Common myeloid progenitor, CD34-positive (primary cell): ENCODE measurements around the gene PIP5K1B.

Experiments used
- CTCF ChIA-PET: fragments of 350-600 bp; sonication (Branson Sonifier 250); formaldehyde crosslinking; loops from one replicate; lab custom pipeline; 2021; ENCODE audit warnings: antibody characterized with exemption; lab: Charles Lee
- POLR2A ChIA-PET: fragments of 350-600 bp; sonication (Branson Sonifier 250); formaldehyde crosslinking; loops from one replicate; lab custom pipeline; 2021; ENCODE audit warnings: antibody characterized with exemption; lab: Charles Lee
- DNase-seq, 3 donors: peaks; one replicate each; pipeline versions ENCODE4 v3.0.0 to v3.0.0-alpha.2; 2013
- H3K27ac ChIP-seq, 2 experiments: 1 replicate in 1 of 2; 2 replicates in 1 of 2; pipeline ENCODE4 v1.7.0; 2013; ENCODE audit warnings: inconsistent platforms in 2 of 2, low read length in 2 of 2, mild to moderate bottlenecking in 2 of 2, low read depth in 1 of 2, moderate library complexity in 1 of 2; ENCODE audit not compliant: severe bottlenecking in 2 of 2, insufficient read depth in 1 of 2, poor library complexity in 1 of 2
- H3K27me3 ChIP-seq, 5 experiments: replicated peaks in 2 of 5; 1 replicate in 3 of 5; 2 replicates in 2 of 5; pipeline versions ENCODE4 v1.6.1 to v1.7.0; 2013; ENCODE audit warnings: low read length in 4 of 5, mild to moderate bottlenecking in 2 of 5, moderate library complexity in 2 of 5, inconsistent platforms in 1 of 5; ENCODE audit not compliant: insufficient read depth in 5 of 5, control insufficient read depth in 4 of 5
- H3K36me3 ChIP-seq, 4 experiments: 1 replicate in 2 of 4; 2 replicates in 2 of 4; pipeline versions ENCODE4 v1.6.1 to v1.7.0; 2013; ENCODE audit warnings: low read length in 3 of 4, control low read depth in 1 of 4, mild to moderate bottlenecking in 1 of 4; ENCODE audit not compliant: control insufficient read depth in 4 of 4, insufficient read depth in 4 of 4
- H3K4me1 ChIP-seq, 4 experiments: 1 replicate in 3 of 4; 2 replicates in 1 of 4; pipeline versions ENCODE4 v1.6.1 to v1.7.1; 2013; ENCODE audit warnings: low read length in 3 of 4, mild to moderate bottlenecking in 3 of 4, control low read depth in 1 of 4, inconsistent platforms in 1 of 4, moderate library complexity in 1 of 4; ENCODE audit not compliant: control insufficient read depth in 4 of 4, insufficient read depth in 4 of 4; ENCODE audit errors: control extremely low read depth in 1 of 4
- H3K4me3 ChIP-seq, 7 experiments: 1 replicate in 4 of 7; 2 replicates in 3 of 7; pipeline versions ENCODE4 v1.5.1 to v1.7.0; 2013; ENCODE audit warnings: mild to moderate bottlenecking in 7 of 7, low read length in 6 of 7, moderate library complexity in 6 of 7, inconsistent platforms in 2 of 7, low read depth in 2 of 7, control low read depth in 1 of 7; ENCODE audit not compliant: insufficient read depth in 4 of 7, control insufficient read depth in 1 of 7; ENCODE audit errors: extremely low read depth in 1 of 7
- H3K9me3 ChIP-seq, 5 experiments: 1 replicate in 4 of 5; 2 replicates in 1 of 5; pipeline versions ENCODE4 v1.6.1 to v1.7.1; 2013; ENCODE audit warnings: low read length in 4 of 5, mild to moderate bottlenecking in 2 of 5, inconsistent platforms in 1 of 5, low read depth in 1 of 5, moderate library complexity in 1 of 5; ENCODE audit not compliant: control insufficient read depth in 4 of 5, insufficient read depth in 2 of 5; ENCODE audit errors: control extremely low read depth in 1 of 5
- WGBS: methylation state at CpG from one replicate; pipeline ENCODE4 v1.1.5; 2013; ENCODE audit not compliant: insufficient coverage; 5-methylcytosine and 5-hydroxymethylcytosine counted together

PIP5K1B gene

GRCh38 chr9:68711281-68711680 is 6.2 kb downstream of the PIP5K1B start:
- CTCF ChIA-PET: interaction anchor here (1.3 kb wide), 1 partner anchor 239 kb away, joined by 3 read pairs; no protein-coding TSS in a partner anchor

GRCh38 chr9:68711932-68712331 is 6.9 kb downstream of the PIP5K1B start:
- Histone ChIP-seq H3K36me3 (no peaks in the 10 kb centered on the region), H3K27ac (no peak overlapping the region), H3K27me3 (no peaks in the 10 kb centered on the region), H3K9me3 (no peaks in the 10 kb centered on the region), H3K4me1 (peaks cover 10 to 70% (median 27%) of the 10 kb centered on the region in 4 experiments), H3K4me3 (no peak overlapping the region)
- 89% methylated on average over 4 of the region's 5 CpGs for WGBS
- DNase-seq: no peak
- CTCF ChIA-PET: interaction anchor here (1.3 kb wide), 1 partner anchor 238 kb away, joined by 3 read pairs; no protein-coding TSS in a partner anchor
- POLR2A ChIA-PET: no interaction called here

More at GRCh38 chr9:68711281-68711680, 6.2 kb downstream of the PIP5K1B start:
- Histone ChIP-seq H3K27me3 (no peaks in the 10 kb centered on the region), H3K36me3 (no peaks in the 10 kb centered on the region), H3K4me1 (peaks cover 13 to 70% (median 31%) of the 10 kb centered on the region in 4 experiments), H3K27ac (no peak overlapping the region), H3K4me3 (no peak overlapping the region), H3K9me3 (no peaks in the 10 kb centered on the region)
- POLR2A ChIA-PET: no interaction called here
- no CpG with 5 or more reads among the region's 2 CpGs for WGBS
- no peak for DNase-seq

- peak; percentile 35 to 52 (median 46) for DNase-seq
Observed at GRCh38 chr9:68714416-68715180, 9.6 kb downstream of the PIP5K1B start.

GRCh38 chr9:68715181-68715456 is 10.1 kb downstream of the PIP5K1B start:
- CTCF ChIA-PET: no interaction called here
- H3K27me3 ChIP-seq: no peaks in the 10 kb centered on the region
- DNase-seq: no peak
- H3K36me3 ChIP-seq: no peaks in the 10 kb centered on the region
- peaks cover 8 to 78% (median 29%) of the 10 kb centered on the region in 4 experiments for H3K4me1 ChIP-seq
- H3K4me3 ChIP-seq: peak overlapping the region in 2 of 7 experiments; percentile 31 to 36
- 0% methylated on average over 1 of the region's 2 CpGs for WGBS
- H3K9me3 ChIP-seq: no peaks in the 10 kb centered on the region
- POLR2A ChIA-PET: no interaction called here
- no peak overlapping the region for H3K27ac ChIP-seq

More at GRCh38 chr9:68714416-68715180, 9.6 kb downstream of the PIP5K1B start:
- H3K4me1 ChIP-seq: peaks cover 8 to 78% (median 29%) of the 10 kb centered on the region in 4 experiments
- peak overlapping the region in 2 of 7 experiments; percentile 31 to 36 for H3K4me3 ChIP-seq
- ChIA-PET POLR2A (no interaction called here), CTCF (no interaction called here)
- H3K9me3 ChIP-seq: no peaks in the 10 kb centered on the region
- 78% methylated on average over 4 of the region's 4 CpGs for WGBS
- H3K27me3 ChIP-seq: no peaks in the 10 kb centered on the region
- no peaks in the 10 kb centered on the region for H3K36me3 ChIP-seq
- H3K27ac ChIP-seq: peak overlapping the region in 1 of 2 experiments; percentile 16

GRCh38 chr9:68717552-68718443 is 12.8 kb downstream of the PIP5K1B start:
- WGBS: no CpG with 5 or more reads among the region's 2 CpGs
- peaks cover 8 to 79% (median 31%) of the 10 kb centered on the region in 4 experiments for H3K4me1 ChIP-seq
- CTCF ChIA-PET: interaction anchor here (0.7 to 1.3 kb wide), 2 partner anchors 17 to 22 kb away, joined by 3 to 4 read pairs; no protein-coding TSS in a partner anchor
- no peaks in the 10 kb centered on the region for H3K9me3 ChIP-seq
- no peaks in the 10 kb centered on the region for H3K36me3 ChIP-seq
- no peak overlapping the region for H3K4me3 ChIP-seq
- POLR2A ChIA-PET: no interaction called here
- no peak overlapping the region for H3K27ac ChIP-seq
- H3K27me3 ChIP-seq: no peaks in the 10 kb centered on the region
- peak in 1 of 3 donors; percentile 25 for DNase-seq

- no peak for DNase-seq
- H3K4me1 ChIP-seq: peaks cover 6 to 63% (median 23%) of the 10 kb centered on the region in 4 experiments
- H3K9me3 ChIP-seq: peaks cover 0 to 3% (median 0%) of the 10 kb centered on the region in 5 experiments
- H3K27ac ChIP-seq: no peak overlapping the region
- ChIA-PET POLR2A (no interaction called here), CTCF (interaction anchor here (0.7 to 2.2 kb wide), 9 partner anchors 9 to 299 kb away, joined by 3 to 7 read pairs (median 4); a partner anchor contains a TSS)
- no peaks in the 10 kb centered on the region for H3K36me3 ChIP-seq
- H3K27me3 ChIP-seq: no peaks in the 10 kb centered on the region
- H3K4me3 ChIP-seq: peak overlapping the region in 1 of 7 experiments; percentile 30
- 50% methylated on average over 2 of the region's 2 CpGs for WGBS
Observed at GRCh38 chr9:68719847-68720246, 14.8 kb downstream of the PIP5K1B start.
